H1 (cell line): ENCODE data around the gene PHLDA2.

Experiments used
- ATF2 ChIP-seq: IDR thresholded peaks from 2 replicates; pipeline ENCODE4 v1.6.1; 2012; ENCODE audit warnings: low read length, inconsistent platforms
- BACH1 ChIP-seq: IDR thresholded peaks from 2 replicates; pipeline ENCODE4 v1.6.1; 2012; ENCODE audit warnings: low read length, improper control_type of control experiment
- CEBPB ChIP-seq: IDR thresholded peaks from 2 replicates; pipeline ENCODE4 v1.6.1; 2012; ENCODE audit warnings: low read depth, low read length
- CTCF ChIP-seq, 3 experiments: IDR thresholded peaks; 1 replicate in 2 of 3; 2 replicates in 1 of 3; pipeline versions ENCODE4 v1.5.1 to v1.6.1; 2011; ENCODE audit warnings: low read length in 3 of 3, mild to moderate bottlenecking in 3 of 3, inconsistent platforms in 2 of 3, low read depth in 1 of 3, moderate library complexity in 1 of 3; ENCODE audit not compliant: insufficient read depth in 1 of 3; ENCODE audit errors: control extremely low read depth in 1 of 3
- YY1 ChIP-seq: IDR thresholded peaks from 2 replicates; pipeline ENCODE4 v1.6.1; 2011; ENCODE audit warnings: low read depth, mild to moderate bottlenecking, low read length

- TF ChIP-seq YY1 (no peak), BACH1 (no peak), CTCF (IDR thresholded peaks at IDR 0.05; ENCODE audit: control extremely low read depth in 1 of 3, insufficient read depth in 1 of 3, low read depth in 1 of 3, low read length in 3 of 3) (no peak), ATF2 (no peak), CEBPB (no peak)
Measured at GRCh38 chr11:2945031-2945756, 16.0 kb upstream of the PHLDA2 start.
